DND-41 (cell line): ENCODE measurements around the gene NARS2.

Experiments used
- ATAC-seq: fragments of 200-7000 bp; cut with Tn5 transposase; 3 replicates; pipeline ENCODE4 v1.9.1; 2021; ENCODE audit warnings: low read depth; ENCODE audit not compliant: insufficient read depth
- DNase-seq: peaks from one replicate; pipeline ENCODE4 v3.0.0-alpha.2; 2020
- H2AFZ ChIP-seq: 2 replicates; pipeline ENCODE4 v1.6.0; 2012; ENCODE audit warnings: low read depth, low read length
- H3K27ac ChIP-seq: 2 replicates; pipeline ENCODE4 v1.5.1; 2012; ENCODE audit warnings: low read length, inconsistent platforms
- H3K27me3 ChIP-seq: fragments of 200-600 bp; sonication (generic); 2 replicates; pipeline ENCODE4 v1.6.0; 2012; ENCODE audit warnings: low read length, mild to moderate bottlenecking, inconsistent platforms; ENCODE audit not compliant: insufficient read depth, poor library complexity
- H3K36me3 ChIP-seq: 2 replicates; pipeline ENCODE4 v1.5.1; 2012; ENCODE audit warnings: low read length, inconsistent platforms; ENCODE audit not compliant: insufficient read depth
- H3K4me1 ChIP-seq: 2 replicates; pipeline ENCODE4 v1.5.1; 2012; ENCODE audit warnings: mild to moderate bottlenecking, low read length; ENCODE audit not compliant: insufficient read depth
- H3K4me2 ChIP-seq: 2 replicates; pipeline ENCODE4 v1.6.0; 2012; ENCODE audit warnings: mild to moderate bottlenecking, moderate library complexity, low read length, inconsistent platforms; ENCODE audit not compliant: insufficient read depth
- H3K4me3 ChIP-seq, 2 experiments: fragments of 200-600 bp in 1 of 2; shearing (Covaris generic) in 1 of 2; 2 replicates each; pipeline ENCODE4 v1.5.1; 2012 to 2016; ENCODE audit warnings: inconsistent platforms in 2 of 2, low read length in 2 of 2, mild to moderate bottlenecking in 2 of 2, low read depth in 1 of 2, moderate library complexity in 1 of 2
- H3K79me2 ChIP-seq: 2 replicates; pipeline ENCODE4 v1.6.0; 2012; ENCODE audit warnings: low read length, inconsistent platforms; ENCODE audit not compliant: insufficient read depth
- H3K9ac ChIP-seq: 2 replicates; pipeline ENCODE4 v1.6.0; 2012; ENCODE audit warnings: low read depth, mild to moderate bottlenecking, inconsistent platforms, low read length, moderate library complexity
- H3K9me3 ChIP-seq: 2 replicates; pipeline ENCODE4 v1.5.1; 2012; ENCODE audit warnings: low read length, moderate library complexity, mild to moderate bottlenecking, inconsistent platforms; ENCODE audit not compliant: insufficient read depth, severe bottlenecking
- H4K20me1 ChIP-seq: 2 replicates; pipeline ENCODE4 v1.6.0; 2012; ENCODE audit warnings: low read length; ENCODE audit not compliant: insufficient read depth
- EZH2 ChIP-seq: IDR thresholded peaks from 3 replicates; pipeline ENCODE4 v1.6.1; 2012; ENCODE audit warnings: borderline replicate concordance, low read depth, mild to moderate bottlenecking, moderate library complexity, low read length, inconsistent platforms; ENCODE audit not compliant: severe bottlenecking
- TF ChIP-seq, protein P1 (sequence below): IDR thresholded peaks from 2 replicates; pipeline ENCODE4 v1.5.1; 2012; ENCODE audit warnings: borderline replicate concordance, low read length, moderate library complexity, mild to moderate bottlenecking; ENCODE audit not compliant: poor library complexity, severe bottlenecking; ENCODE audit errors: extremely low read depth

The NARS2 gene

DNA sequence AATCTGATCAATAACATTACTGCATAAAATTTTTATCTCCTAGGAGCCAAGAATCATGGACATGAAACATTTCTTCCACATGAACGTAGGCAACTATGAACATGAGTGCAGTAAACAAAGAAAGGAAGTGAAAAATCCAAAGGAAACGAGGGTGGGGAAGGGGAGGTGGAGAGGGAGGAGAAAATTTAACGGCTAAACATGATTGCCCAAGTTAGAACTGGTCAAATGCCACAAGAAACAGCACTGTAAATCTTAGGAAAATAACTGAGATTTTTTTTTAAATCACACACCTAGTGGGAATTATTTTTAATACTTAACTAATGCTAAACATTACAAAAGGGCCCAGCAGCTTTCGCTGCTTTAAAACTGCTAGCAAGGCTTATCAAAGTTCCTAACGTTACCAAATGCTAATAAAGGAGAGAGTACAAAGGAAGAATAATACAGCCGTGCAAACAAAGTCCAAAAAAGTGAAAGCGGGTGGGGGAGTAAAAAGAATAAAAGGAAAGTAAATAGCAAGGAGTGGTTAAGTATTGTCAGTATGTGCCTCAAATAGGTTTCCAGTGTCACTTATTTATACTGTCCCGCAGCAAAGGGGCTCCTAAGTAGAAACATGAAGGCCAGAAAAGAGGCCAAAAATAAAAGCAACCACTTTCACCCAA, 13.7 kb downstream of the NARS2 start:
- peak overlapping the region; percentile 79 for H3K27ac ChIP-seq
- peak overlapping the region; percentile 51 for H3K4me2 ChIP-seq
- H3K27me3 ChIP-seq, result no peaks in the 10 kb centered on the region
- DNase-seq (peak; percentile 43), ATAC-seq (peak; percentile 71)
- H3K9me3 ChIP-seq, result no peaks in the 10 kb centered on the region
- peaks cover 60% of the 10 kb centered on the region for H3K4me1 ChIP-seq
- peak overlapping the region; percentile 24 for H2AFZ ChIP-seq
- no peaks in the 10 kb centered on the region for H4K20me1 ChIP-seq
- TF ChIP-seq, protein P1, sequence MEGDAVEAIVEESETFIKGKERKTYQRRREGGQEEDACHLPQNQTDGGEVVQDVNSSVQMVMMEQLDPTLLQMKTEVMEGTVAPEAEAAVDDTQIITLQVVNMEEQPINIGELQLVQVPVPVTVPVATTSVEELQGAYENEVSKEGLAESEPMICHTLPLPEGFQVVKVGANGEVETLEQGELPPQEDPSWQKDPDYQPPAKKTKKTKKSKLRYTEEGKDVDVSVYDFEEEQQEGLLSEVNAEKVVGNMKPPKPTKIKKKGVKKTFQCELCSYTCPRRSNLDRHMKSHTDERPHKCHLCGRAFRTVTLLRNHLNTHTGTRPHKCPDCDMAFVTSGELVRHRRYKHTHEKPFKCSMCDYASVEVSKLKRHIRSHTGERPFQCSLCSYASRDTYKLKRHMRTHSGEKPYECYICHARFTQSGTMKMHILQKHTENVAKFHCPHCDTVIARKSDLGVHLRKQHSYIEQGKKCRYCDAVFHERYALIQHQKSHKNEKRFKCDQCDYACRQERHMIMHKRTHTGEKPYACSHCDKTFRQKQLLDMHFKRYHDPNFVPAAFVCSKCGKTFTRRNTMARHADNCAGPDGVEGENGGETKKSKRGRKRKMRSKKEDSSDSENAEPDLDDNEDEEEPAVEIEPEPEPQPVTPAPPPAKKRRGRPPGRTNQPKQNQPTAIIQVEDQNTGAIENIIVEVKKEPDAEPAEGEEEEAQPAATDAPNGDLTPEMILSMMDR, result no peak
- TF ChIP-seq EZH2, result no peak
- H3K9ac ChIP-seq, result peak overlapping the region; percentile 47
- peaks cover 64% of the 10 kb centered on the region for H3K79me2 ChIP-seq
- H3K4me3 ChIP-seq, result peak overlapping the region in 1 of 2 experiments; percentile 9; a peak in 1 of 4 replicates
- peaks cover 64% of the 10 kb centered on the region for H3K36me3 ChIP-seq

DNA sequence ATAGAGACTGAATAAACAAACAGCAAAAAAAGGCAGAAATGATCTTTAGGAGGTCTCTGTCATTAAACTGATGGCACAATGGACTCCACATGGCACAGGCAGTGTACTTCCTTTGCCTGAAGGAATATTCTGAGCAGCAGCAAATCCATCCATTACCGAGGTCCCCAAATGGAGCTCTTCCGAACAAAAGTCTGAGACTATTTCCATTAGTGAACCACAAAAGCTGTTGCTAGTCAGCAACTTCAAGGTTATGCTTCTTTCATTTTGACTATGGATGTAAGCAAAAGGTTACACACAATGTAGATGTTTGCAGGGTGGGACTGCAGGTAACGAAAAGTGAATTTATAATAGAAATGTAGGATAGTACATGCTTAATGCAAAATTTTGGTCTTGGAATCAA, 14.5 kb downstream of the NARS2 start:
- Histone ChIP-seq H3K9ac (peak overlapping the region; percentile 47), H3K79me2 (peaks cover 61% of the 10 kb centered on the region), H3K27ac (peak overlapping the region; percentile 79), H3K4me1 (peaks cover 53% of the 10 kb centered on the region), H3K27me3 (no peaks in the 10 kb centered on the region), H4K20me1 (no peaks in the 10 kb centered on the region), H3K9me3 (no peaks in the 10 kb centered on the region), H3K4me3 (no peak overlapping the region), H2AFZ (peak overlapping the region; percentile 24; the same call in 1 of the 2 replicates), H3K36me3 (peaks cover 59% of the 10 kb centered on the region), H3K4me2 (peak overlapping the region; percentile 51; the same call in 1 of the 2 replicates)
- no peak for DNase-seq
- TF ChIP-seq, protein P1, result no peak
- TF ChIP-seq EZH2, result no peak
- no peak for ATAC-seq

DNA sequence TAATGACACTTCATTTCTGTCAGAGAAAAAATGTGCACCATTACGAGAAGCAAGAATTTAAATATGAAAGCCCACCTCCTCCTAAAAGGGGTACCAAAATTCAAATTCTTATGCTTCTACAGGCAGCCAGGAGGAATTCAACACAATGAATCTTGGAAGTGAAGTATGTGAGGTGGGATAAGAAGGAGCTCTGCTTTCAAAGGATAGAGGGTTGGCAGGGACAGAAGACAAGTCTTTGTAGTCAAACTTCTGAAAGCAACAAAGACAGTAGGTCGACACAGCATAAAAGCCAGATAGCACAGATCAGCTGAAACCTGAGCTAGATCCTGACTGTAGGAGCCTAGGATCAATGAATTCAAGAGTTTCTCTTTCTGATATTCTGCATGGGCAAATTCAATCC, 17.4 kb downstream of the NARS2 start:
- ATAC-seq (no peak), DNase-seq (no peak)
- H3K4me2 ChIP-seq, result no peak overlapping the region
- no peak overlapping the region for H3K9ac ChIP-seq
- no peak overlapping the region for H2AFZ ChIP-seq
- no peak for TF ChIP-seq EZH2
- TF ChIP-seq, protein P1, result no peak
- peaks cover 36% of the 10 kb centered on the region for H3K79me2 ChIP-seq
- H4K20me1 ChIP-seq, result no peaks in the 10 kb centered on the region
- H3K27ac ChIP-seq, result no peak overlapping the region
- H3K4me3 ChIP-seq, result no peak overlapping the region
- H3K27me3 ChIP-seq, result no peaks in the 10 kb centered on the region
- H3K36me3 ChIP-seq, result peaks cover 48% of the 10 kb centered on the region
- H3K4me1 ChIP-seq, result peaks cover 29% of the 10 kb centered on the region
- H3K9me3 ChIP-seq, result no peaks in the 10 kb centered on the region
